OCI-LY1 (cell line): ENCODE data around the gene ADGRL2.
"Not testable (repeated sequence)": the region's sequence is repeated elsewhere in the genome, so short reads cannot be mapped to it uniquely, and the experiment has no call there.

Experiments used
- H2AFZ ChIP-seq: fragments of 200-600 bp; sonication (generic), shearing (Covaris generic); 2 replicates; pipeline ENCODE4 v1.6.0; 2014; ENCODE audit warnings: antibody characterized with exemption, mild to moderate bottlenecking, low read length
- H3F3A ChIP-seq: fragments of 200-600 bp; sonication (generic), shearing (Covaris generic); 2 replicates; pipeline ENCODE4 v1.6.0; 2014; ENCODE audit warnings: mild to moderate bottlenecking, antibody characterized with exemption, low read length, moderate library complexity; ENCODE audit not compliant: insufficient read depth
- H3K27ac ChIP-seq: fragments of 200-600 bp; sonication (generic); 2 replicates; pipeline ENCODE4 v1.5.1; 2014; ENCODE audit warnings: low read length, mixed run types, mild to moderate bottlenecking, low read depth; ENCODE audit not compliant: poor library complexity, severe bottlenecking
- H3K27me3 ChIP-seq: fragments of 200-600 bp; sonication (generic); 2 replicates; pipeline ENCODE4 v1.6.0; 2014; ENCODE audit warnings: antibody characterized with exemption, mild to moderate bottlenecking, low read length, moderate library complexity; ENCODE audit not compliant: insufficient read depth
- H3K36me3 ChIP-seq: fragments of 200-600 bp; sonication (generic); 2 replicates; pipeline ENCODE4 v1.6.1; 2014; ENCODE audit warnings: mild to moderate bottlenecking, antibody characterized with exemption, low read length, moderate library complexity, mixed read lengths; ENCODE audit not compliant: insufficient read depth
- H3K4me1 ChIP-seq: fragments of 200-600 bp; sonication (generic); 2 replicates; pipeline ENCODE4 v1.5.1; 2014; ENCODE audit warnings: mild to moderate bottlenecking, low read length, moderate library complexity; ENCODE audit not compliant: insufficient read depth, severe bottlenecking
- H3K4me2 ChIP-seq: fragments of 200-600 bp; sonication (generic), shearing (Covaris generic); 2 replicates; pipeline ENCODE4 v1.6.1; 2014; ENCODE audit warnings: low read length
- H3K4me3 ChIP-seq: fragments of 200-600 bp; sonication (generic); 2 replicates; pipeline ENCODE4 v1.5.1; 2014; ENCODE audit warnings: low read length, low read depth, mild to moderate bottlenecking, mixed read lengths; ENCODE audit not compliant: poor library complexity, severe bottlenecking
- H3K79me2 ChIP-seq: fragments of 200-600 bp; shearing (Covaris generic); 2 replicates; pipeline ENCODE4 v1.6.1; 2016; ENCODE audit warnings: mixed run types, low read length, mixed read lengths; ENCODE audit not compliant: insufficient read depth
- H3K9ac ChIP-seq: fragments of 200-600 bp; sonication (generic), shearing (Covaris generic); 2 replicates; pipeline ENCODE4 v1.6.1; 2014; ENCODE audit warnings: mild to moderate bottlenecking, low read length, mixed read lengths
- H3K9me2 ChIP-seq: fragments of 200-600 bp; sonication (generic), shearing (Covaris generic); 2 replicates; pipeline ENCODE4 v1.6.1; 2014; ENCODE audit warnings: low read depth, mild to moderate bottlenecking, low read length, mixed read lengths
- H3K9me3 ChIP-seq: fragments of 200-600 bp; shearing (Covaris generic); 2 replicates; pipeline ENCODE4 v1.6.1; 2014; ENCODE audit warnings: low read length, mixed read lengths
- H4K20me1 ChIP-seq: fragments of 200-600 bp; sonication (generic), shearing (Covaris generic); 2 replicates; pipeline ENCODE4 v1.6.0; 2016; ENCODE audit warnings: mild to moderate bottlenecking, low read length; ENCODE audit not compliant: insufficient read depth
- EZH2 ChIP-seq: fragments of 200-600 bp; sonication (generic), shearing (Covaris generic); IDR thresholded peaks from 2 replicates; pipeline ENCODE4 v1.8.0; 2017; ENCODE audit warnings: borderline replicate concordance, mixed run types, mild to moderate bottlenecking, antibody characterized with exemption, low read length, moderate library complexity, mixed read lengths
- TF ChIP-seq, protein P1 (sequence below): fragments of 200-600 bp; sonication (generic), shearing (Covaris generic); IDR thresholded peaks from 2 replicates; pipeline ENCODE4 v1.5.1; 2017; ENCODE audit warnings: mild to moderate bottlenecking, antibody characterized with exemption, low read length, moderate library complexity, mixed read lengths

ADGRL2 gene

DNA sequence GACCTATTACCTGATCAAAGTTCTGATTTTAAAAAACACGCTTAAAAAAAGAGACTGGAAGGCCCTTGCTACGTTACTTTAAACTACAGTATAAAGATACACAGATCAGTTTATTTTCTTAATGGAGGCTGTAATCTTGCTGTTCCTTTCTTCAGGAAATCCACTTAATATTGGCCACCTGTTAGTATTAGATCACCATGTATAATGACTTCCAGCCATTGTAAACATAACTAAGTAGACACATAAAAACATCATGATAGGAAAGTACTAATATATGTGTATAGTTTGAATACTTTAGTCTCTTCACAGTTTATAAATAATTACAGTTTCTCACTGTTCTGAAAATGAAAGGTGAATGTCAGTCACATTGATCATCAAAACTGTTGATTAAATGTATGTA, 68.6 kb downstream of the ADGRL2 start:
- H2AFZ ChIP-seq = no peak overlapping the region
- no peak for TF ChIP-seq EZH2
- TF ChIP-seq, protein P1, sequence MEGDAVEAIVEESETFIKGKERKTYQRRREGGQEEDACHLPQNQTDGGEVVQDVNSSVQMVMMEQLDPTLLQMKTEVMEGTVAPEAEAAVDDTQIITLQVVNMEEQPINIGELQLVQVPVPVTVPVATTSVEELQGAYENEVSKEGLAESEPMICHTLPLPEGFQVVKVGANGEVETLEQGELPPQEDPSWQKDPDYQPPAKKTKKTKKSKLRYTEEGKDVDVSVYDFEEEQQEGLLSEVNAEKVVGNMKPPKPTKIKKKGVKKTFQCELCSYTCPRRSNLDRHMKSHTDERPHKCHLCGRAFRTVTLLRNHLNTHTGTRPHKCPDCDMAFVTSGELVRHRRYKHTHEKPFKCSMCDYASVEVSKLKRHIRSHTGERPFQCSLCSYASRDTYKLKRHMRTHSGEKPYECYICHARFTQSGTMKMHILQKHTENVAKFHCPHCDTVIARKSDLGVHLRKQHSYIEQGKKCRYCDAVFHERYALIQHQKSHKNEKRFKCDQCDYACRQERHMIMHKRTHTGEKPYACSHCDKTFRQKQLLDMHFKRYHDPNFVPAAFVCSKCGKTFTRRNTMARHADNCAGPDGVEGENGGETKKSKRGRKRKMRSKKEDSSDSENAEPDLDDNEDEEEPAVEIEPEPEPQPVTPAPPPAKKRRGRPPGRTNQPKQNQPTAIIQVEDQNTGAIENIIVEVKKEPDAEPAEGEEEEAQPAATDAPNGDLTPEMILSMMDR = no peak

DNA sequence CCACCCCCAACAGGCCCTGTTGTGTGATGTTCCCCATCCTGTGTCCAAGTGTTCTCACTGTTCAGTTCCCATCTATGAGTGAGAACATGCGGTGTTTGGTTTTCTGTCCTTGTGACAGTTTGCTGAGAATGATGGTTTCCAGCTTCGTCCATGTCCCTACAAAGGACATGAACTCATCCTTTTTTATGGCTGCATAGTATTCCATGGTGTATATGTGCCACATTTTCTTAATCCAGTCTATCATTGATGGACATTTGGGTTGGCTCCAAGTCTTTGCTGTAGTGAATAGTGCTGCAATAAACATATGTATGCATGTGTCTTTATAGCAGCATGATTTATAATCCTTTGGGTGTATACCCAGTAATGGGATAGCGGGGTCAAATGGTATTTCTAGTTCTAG, 70.4 kb downstream of the ADGRL2 start:
- not testable (repeated sequence) for H3K4me1 ChIP-seq, H3K4me2 ChIP-seq, H2AFZ ChIP-seq, H3K27me3 ChIP-seq, H3K36me3 ChIP-seq, H3K79me2 ChIP-seq, H3K4me3 ChIP-seq, H4K20me1 ChIP-seq, H3K9me2 ChIP-seq, H3F3A ChIP-seq, H3K9ac ChIP-seq, H3K27ac ChIP-seq, H3K9me3 ChIP-seq

More for the DNA sequence above, 68.6 kb downstream of the ADGRL2 start:
- Histone ChIP-seq H3K27ac (no peak overlapping the region), H4K20me1 (no peaks in the 10 kb centered on the region), H3K36me3 (no peaks in the 10 kb centered on the region), H3F3A (no peaks in the 10 kb centered on the region), H3K9ac (no peak overlapping the region), H3K4me3 (no peak overlapping the region), H3K4me2 (no peak overlapping the region), H3K27me3 (no peaks in the 10 kb centered on the region), H3K9me2 (no peaks in the 10 kb centered on the region), H3K79me2 (no peaks in the 10 kb centered on the region), H3K9me3 (no peaks in the 10 kb centered on the region), H3K4me1 (no peaks in the 10 kb centered on the region)

DNA sequence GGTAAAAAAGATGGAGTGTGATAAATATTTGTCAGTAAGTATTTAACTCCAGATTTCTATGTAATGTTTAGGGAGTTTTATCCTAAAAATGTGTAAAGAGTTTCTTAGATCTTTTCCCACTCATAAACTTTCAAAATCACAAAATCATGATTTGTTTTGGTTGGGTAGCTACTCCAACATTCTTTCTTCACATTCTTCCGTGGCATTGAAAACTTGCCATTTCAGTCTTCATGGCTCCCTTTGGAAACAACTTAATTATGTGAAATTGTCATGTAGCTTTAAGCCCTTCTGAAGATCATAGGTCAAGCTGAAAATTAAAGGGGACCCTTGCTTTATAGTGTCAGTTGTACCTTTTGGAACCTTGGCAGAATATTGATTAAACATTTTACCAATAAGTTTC, 73.2 kb downstream of the ADGRL2 start:
- Histone ChIP-seq H2AFZ (no peak overlapping the region), H3K9me3 (no peaks in the 10 kb centered on the region), H3K4me2 (no peak overlapping the region), H3K27me3 (no peaks in the 10 kb centered on the region), H3K4me1 (no peaks in the 10 kb centered on the region), H3K27ac (no peak overlapping the region), H3K79me2 (no peaks in the 10 kb centered on the region), H3K36me3 (no peaks in the 10 kb centered on the region), H3F3A (no peaks in the 10 kb centered on the region), H4K20me1 (no peaks in the 10 kb centered on the region), H3K4me3 (no peak overlapping the region), H3K9me2 (no peaks in the 10 kb centered on the region), H3K9ac (no peak overlapping the region)
- TF ChIP-seq, protein P1 = no peak
- no peak for TF ChIP-seq EZH2

DNA sequence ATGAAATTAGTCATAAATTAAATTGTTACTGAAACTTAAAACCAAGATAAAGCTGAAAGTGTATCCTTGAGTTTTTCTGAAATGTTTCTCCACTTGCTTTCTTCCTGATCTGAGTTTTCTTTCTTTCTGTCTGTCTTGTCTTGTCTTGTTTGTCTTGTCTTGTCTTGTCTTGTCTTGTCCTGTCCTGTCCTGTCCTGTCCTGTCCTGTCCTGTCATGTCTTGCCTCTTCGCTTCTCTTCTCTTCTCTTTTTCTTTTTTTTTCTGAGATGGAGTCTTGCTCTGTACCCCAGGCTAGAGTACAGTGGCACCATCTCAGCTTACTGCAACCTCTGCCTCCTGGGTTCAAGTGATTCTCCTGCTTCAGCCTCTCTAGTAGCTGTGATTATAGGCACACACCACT, 73.7 kb downstream of the ADGRL2 start:
- no peaks in the 10 kb centered on the region for H3K79me2 ChIP-seq
- no peaks in the 10 kb centered on the region for H3K27me3 ChIP-seq
- H3K36me3 ChIP-seq = no peaks in the 10 kb centered on the region
- no peaks in the 10 kb centered on the region for H3F3A ChIP-seq
- no peak overlapping the region for H3K9ac ChIP-seq
- H3K27ac ChIP-seq = no peak overlapping the region
- H3K9me3 ChIP-seq = no peaks in the 10 kb centered on the region
- H3K4me3 ChIP-seq = no peak overlapping the region
- TF ChIP-seq, protein P1 = no peak
- no peak for TF ChIP-seq EZH2
- no peak overlapping the region for H2AFZ ChIP-seq
- no peaks in the 10 kb centered on the region for H3K4me1 ChIP-seq
- no peaks in the 10 kb centered on the region for H3K9me2 ChIP-seq
- H4K20me1 ChIP-seq = no peaks in the 10 kb centered on the region
- H3K4me2 ChIP-seq = no peak overlapping the region
